ENCODE measurements around the gene TMEM145.
"Not testable (repeated sequence)": the region's sequence is repeated elsewhere in the genome, so short reads cannot be mapped to it uniquely, and the experiment has no call there.

Gene TMEM145

DNA sequence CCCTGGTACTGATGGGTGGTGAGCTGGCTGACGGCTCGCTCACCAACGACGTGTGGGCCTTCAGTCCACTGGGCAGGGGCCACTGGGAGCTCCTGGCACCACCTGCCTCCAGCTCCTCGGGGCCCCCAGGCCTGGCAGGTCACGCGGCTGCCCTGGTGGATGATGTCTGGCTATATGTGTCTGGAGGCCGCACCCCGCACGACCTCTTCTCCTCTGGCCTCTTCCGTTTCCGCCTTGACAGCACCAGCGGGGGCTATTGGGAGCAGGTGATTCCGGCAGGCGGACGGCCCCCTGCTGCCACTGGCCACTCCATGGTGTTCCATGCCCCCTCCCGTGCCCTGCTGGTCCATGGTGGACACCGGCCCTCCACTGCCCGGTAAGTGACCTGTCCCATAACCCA is 22.9 kb downstream of the TMEM145 start:
- DNase-seq (ENCODE audit: low spot score): no peak

GRCh38 chr19:42339126-42339860 is 26.2 kb downstream of the TMEM145 start:
- DNase-seq (ENCODE audit: low spot score): not testable (repeated sequence)

DNA sequence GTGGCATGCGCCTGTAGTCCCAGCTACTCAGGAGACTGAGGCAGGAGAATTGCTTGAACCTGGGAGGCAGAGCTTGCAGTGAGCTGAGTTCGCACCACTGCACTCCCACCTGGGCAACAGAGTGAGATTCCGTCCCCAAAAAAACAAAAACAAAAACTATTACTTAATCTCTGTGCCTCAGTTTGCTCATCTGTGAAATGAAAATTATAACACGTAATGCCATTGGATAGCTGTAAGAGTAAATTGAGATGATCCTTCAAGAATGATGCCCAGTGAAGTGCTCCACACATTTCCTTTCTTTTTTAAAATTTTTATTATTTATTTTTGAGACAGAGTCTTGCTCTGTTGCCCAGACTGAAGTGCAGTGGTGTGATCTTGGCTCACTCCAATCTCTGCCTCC is 26.8 kb downstream of the TMEM145 start:
- DNase-seq (ENCODE audit: low spot score): not testable (repeated sequence)

DNA sequence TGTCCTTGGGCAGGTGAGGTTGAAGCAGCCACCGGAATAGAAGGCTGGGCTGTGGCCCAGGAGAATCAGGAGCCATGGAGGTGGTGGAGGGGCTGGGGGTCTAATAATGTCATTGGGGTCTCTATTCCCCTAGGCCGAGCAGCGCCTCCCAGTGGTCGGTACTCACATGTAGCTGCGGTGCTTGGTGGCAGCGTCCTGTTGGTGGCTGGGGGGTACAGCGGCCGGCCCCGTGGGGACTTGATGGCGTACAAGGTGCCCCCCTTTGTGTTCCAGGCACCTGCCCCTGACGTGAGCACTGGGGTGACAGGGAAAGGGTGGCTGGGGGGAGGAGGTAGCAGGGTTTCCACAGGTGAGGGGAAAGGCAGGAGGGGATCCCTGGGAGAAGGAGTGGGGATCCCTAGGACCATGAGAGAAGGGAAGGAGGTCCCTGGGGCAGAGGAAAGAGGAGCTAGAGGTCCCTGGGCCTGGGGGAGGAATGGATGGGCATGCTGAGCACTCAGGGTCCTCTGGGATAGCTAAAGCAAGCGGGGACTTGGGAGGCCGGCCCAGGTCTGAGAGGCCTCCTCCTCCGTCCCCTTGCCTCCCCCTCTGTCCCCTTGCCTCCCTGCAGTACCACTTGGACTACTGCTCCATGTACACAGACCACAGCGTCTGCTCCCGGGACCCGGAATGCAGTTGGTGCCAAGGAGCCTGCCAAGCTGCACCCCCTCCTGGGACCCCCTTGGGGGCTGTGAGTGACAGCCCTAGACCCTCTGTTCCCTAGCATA is 30.4 kb downstream of the TMEM145 start:
- no peak for DNase-seq (ENCODE audit: low spot score)

GRCh38 chr19:42344336-42344893 is 31.3 kb downstream of the TMEM145 start:
- DNase-seq (ENCODE audit: low spot score): no peak

GRCh38 chr19:42345191-42345812 is 32.2 kb downstream of the TMEM145 start:
- DNase-seq (ENCODE audit: low spot score): no peak

- no peak for DNase-seq (ENCODE audit: low spot score)
Observed at GRCh38 chr19:42348211-42348610, 35.1 kb downstream of the TMEM145 start.

DNA sequence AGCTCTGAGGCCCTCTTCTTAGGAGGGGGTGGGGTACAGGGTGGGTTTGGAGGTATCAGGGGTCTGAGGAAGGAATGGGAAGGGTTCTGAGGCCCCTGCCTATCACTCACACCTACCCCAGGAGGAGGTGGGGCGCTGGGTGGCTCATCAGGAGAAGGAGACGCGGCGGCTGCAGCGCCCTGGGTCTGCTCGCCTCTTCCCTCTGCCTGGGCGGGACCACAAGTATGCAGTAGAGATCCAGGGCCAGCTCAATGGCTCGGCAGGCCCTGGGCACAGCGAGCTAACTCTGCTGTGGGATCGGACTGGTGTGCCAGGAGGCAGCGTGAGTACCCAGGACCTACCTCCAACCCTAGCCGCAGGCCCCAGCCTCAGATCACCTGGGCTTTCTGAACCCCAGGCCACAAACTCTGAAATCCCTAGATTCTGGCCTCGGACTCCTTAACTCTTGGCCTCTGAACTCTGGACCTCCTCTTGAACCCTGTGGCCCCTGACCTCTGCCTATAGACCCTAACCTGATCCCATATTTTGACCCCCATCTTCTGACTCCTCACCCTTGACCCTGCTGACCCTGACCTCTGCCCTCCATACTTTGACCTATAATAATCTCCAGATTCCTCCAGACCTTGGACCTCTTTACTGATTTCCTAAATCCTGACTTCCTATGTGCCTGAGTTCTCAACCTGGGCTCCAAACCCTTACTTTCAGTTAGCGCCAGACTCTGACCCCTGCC is 36.4 kb downstream of the TMEM145 start:
- no peak for DNase-seq (ENCODE audit: low spot score)

DNA sequence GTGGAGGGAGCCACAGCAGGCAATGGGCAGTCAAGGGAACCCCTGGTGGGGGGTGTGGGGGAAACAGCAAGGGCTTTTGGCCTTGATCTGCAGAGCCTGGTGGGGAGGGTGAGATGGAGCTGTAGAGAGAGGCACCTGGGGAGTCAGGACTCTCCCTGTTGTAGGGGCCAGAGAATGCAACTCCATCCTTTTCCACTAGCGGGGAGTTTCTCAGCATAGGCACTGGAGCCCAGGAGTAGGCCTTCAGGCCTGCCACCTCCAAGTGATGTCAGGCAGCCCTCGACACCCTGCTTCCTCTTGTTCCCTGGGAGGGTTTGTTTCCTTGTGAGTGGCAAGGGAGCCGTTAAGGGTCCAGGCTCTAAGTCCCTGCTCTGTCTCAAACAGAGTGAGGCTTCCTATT is 37.3 kb downstream of the TMEM145 start:
- no peak for DNase-seq (ENCODE audit: low spot score)

DNA sequence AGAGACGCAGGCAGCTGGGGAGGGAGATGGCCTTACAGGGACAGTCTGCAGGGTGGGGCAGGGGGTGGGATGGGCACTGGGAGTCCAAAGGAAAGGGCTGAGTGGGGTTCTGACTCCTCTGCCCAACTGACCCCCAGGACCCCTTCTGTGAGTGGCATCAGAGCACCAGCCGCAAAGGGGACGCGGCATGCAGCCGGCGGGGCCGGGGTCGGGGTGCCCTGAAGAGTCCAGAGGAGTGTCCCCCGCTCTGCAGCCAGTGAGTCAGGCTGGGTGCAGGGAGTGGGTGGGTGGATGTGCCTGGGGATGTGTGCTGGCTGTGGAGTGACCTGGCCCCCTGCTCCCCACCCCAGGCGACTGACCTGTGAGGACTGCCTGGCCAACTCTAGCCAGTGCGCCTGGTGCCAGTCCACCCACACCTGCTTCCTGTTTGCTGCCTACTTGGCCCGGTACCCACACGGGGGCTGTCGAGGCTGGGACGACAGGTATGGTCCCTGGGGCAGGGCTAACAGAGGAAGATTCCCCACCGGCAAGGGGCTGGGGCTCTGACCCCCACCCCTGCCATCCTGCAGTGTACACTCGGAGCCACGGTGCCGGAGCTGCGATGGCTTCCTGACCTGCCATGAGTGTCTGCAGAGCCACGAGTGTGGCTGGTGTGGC is 38.1 kb downstream of the TMEM145 start:
- DNase-seq (ENCODE audit: low spot score): no peak

GRCh38 chr19:42352301-42353259 is 39.5 kb downstream of the TMEM145 start:
- no peak for DNase-seq (ENCODE audit: low spot score)

GRCh38 chr19:42353341-42354015 is 40.4 kb downstream of the TMEM145 start:
- no peak for DNase-seq (ENCODE audit: low spot score)

GRCh38 chr19:42355896-42356295 is 42.8 kb downstream of the TMEM145 start:
- no peak for DNase-seq (ENCODE audit: low spot score)

GRCh38 chr19:42356686-42357085 is 43.6 kb downstream of the TMEM145 start:
- no peak for DNase-seq (ENCODE audit: low spot score)

DNA sequence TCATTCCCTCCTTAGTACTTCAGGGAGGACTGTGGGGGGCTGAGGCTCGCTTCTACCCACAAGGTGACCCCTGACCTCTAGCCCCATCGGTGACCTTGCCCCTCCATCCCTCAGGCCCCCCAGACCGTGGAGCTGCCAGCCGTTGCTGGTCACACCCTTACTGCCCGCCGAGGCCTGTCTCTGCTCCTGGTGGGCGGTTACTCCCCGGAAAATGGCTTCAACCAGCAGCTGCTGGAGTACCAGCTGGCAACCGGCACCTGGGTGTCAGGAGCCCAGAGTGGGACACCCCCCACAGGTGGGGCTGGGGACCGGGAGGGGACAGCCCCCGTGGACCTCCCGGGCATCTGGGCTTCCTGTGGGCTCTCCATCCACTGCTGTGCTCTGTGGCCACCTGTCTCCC is 44.2 kb downstream of the TMEM145 start:
- DNase-seq (ENCODE audit: low spot score): no peak

DNA sequence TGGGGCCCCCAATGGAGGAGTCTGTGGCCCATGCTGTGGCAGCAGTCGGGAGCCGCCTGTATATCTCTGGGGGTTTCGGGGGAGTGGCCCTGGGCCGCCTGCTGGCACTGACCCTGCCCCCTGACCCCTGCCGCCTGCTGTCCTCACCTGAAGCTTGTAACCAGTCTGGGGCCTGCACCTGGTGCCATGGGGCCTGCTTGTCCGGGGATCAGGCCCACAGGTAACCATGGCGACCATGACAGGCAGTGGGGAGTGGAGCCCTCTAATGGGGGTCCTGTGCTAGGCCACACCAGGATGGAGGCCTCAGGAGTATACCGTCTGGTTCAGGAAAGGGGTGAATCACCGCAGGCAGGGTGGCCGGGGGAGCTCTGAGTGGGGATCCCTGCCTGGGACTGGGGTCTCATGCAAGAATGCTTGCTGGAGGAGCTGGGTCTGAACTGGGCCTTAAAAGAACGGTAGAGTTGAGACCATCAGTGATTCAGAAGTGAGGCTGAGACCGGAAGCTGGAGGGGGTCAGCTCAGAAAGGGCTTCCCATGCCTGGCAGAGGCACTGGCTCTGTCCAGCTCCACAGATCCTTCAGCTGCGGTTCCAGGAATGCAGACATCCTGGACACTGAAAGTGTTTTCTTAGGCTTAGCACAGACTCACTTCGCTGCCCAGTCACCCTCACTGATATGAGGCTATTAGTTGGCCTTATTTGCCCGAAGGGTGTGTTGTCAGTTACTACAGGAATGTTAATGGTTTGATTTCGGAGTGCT is 47.9 kb downstream of the TMEM145 start:
- DNase-seq (ENCODE audit: low spot score): no peak

DNA sequence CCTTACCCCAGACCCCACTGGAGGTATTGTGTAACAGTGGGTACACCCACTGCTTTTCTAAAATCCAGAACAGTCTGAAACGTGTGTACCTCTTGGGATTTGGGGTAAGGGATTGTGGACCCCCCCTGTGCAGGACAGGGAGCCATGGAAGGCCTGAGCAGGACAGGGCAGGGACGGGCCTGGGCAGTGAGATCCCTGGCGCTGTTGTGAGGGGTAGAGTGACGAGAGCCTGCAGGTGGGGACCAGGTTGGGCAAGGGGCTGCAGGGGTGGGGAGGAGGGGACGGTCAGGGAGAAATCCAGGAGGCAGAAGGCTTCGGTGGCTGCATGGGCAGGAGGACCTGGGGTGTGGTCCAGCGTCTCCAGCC is 48.4 kb downstream of the TMEM145 start:
- no peak for DNase-seq (ENCODE audit: low spot score)

GRCh38 chr19:42362342-42362741 is 49.2 kb downstream of the TMEM145 start:
- DNase-seq (ENCODE audit: low spot score): no peak

- DNase-seq (ENCODE audit: low spot score): no peak
Observed at GRCh38 chr19:42362891-42363440, 49.9 kb downstream of the TMEM145 start.
